Calu3 (cell line): ENCODE results near the gene PTPMT1. TPM values are rescaled to one million over a fixed set of nuclear protein-coding genes. Genes with fewer than 3 reads are reported as not detected.

ENCODE experiments used
- BruUV-seq: library from RNA; stranded (reverse); fragments of 400-500 nt; replicated peaks from 2 replicates; lab custom pipeline; 2021; lab: Mats Ljungman, UMichigan
- CTCF ChIA-PET: fragments of 300-600 bp; sonication (Branson Sonifier 250); formaldehyde crosslinking; loops from one replicate; lab custom pipeline; 2022; ENCODE audit warnings: antibody characterized with exemption; lab: Charles Lee
- DNase-seq: peaks from one replicate; pipeline ENCODE4 v3.0.0; 2022
- H3K27ac Mint-ChIP-seq: one replicate; pipeline ENCODE4 v1.8.0; 2022; ENCODE audit warnings: mixed read lengths; ENCODE audit not compliant: unreplicated experiment
- H3K27me3 Mint-ChIP-seq: one replicate; pipeline ENCODE4 v1.8.0; 2022; ENCODE audit warnings: mixed read lengths; ENCODE audit not compliant: unreplicated experiment
- H3K36me3 Mint-ChIP-seq: one replicate; pipeline ENCODE4 v1.8.0; 2022; ENCODE audit warnings: mild to moderate bottlenecking, moderate library complexity, mixed read lengths; ENCODE audit not compliant: insufficient read depth, unreplicated experiment
- H3K4me1 Mint-ChIP-seq: one replicate; pipeline ENCODE4 v1.8.0; 2022; ENCODE audit warnings: mild to moderate bottlenecking, low read depth, mixed read lengths; ENCODE audit not compliant: unreplicated experiment
- H3K4me3 Mint-ChIP-seq: one replicate; pipeline ENCODE4 v1.8.0; 2022; ENCODE audit warnings: mild to moderate bottlenecking, low read depth, moderate library complexity, mixed read lengths; ENCODE audit not compliant: unreplicated experiment
- H3K9me3 Mint-ChIP-seq: one replicate; pipeline ENCODE4 v1.8.0; 2022; ENCODE audit warnings: low read depth, mixed read lengths; ENCODE audit not compliant: unreplicated experiment
- intact Hi-C: fragments of 100-400 bp; cut with micrococcal nuclease; formaldehyde crosslinking; loops from one replicate; pipeline ENCODE4 v1.10.0; 2022; ENCODE audit not compliant: unreplicated experiment
- total RNA-seq: library from RNA; stranded (reverse); gene quantifications from 2 replicates; pipeline ENCODE4 v1.2.3, GENCODE V29; 2022
- TF ChIP-seq, protein P1 (sequence below): fragments of 200-600 bp; IDR thresholded peaks from one replicate; pipeline ENCODE4 v1.8.0; 2022; ENCODE audit warnings: antibody characterized with exemption; ENCODE audit not compliant: unreplicated experiment

Gene PTPMT1
- total RNA-seq, 1 experiment from 2014 or later: 49.7 TPM

- H3K9me3 Mint-ChIP-seq: no peaks in the 10 kb centered on the region
- H3K27ac Mint-ChIP-seq: no peak overlapping the region
- CTCF ChIA-PET: no interaction called here
- no TSS peak for BruUV-seq
- H3K4me3 Mint-ChIP-seq: no peak overlapping the region
- H3K36me3 Mint-ChIP-seq: peaks cover 6% of the 10 kb centered on the region
- no peak for DNase-seq
- no peaks in the 10 kb centered on the region for H3K4me1 Mint-ChIP-seq
- peaks cover 4% of the 10 kb centered on the region for H3K27me3 Mint-ChIP-seq
- TF ChIP-seq, protein P1, sequence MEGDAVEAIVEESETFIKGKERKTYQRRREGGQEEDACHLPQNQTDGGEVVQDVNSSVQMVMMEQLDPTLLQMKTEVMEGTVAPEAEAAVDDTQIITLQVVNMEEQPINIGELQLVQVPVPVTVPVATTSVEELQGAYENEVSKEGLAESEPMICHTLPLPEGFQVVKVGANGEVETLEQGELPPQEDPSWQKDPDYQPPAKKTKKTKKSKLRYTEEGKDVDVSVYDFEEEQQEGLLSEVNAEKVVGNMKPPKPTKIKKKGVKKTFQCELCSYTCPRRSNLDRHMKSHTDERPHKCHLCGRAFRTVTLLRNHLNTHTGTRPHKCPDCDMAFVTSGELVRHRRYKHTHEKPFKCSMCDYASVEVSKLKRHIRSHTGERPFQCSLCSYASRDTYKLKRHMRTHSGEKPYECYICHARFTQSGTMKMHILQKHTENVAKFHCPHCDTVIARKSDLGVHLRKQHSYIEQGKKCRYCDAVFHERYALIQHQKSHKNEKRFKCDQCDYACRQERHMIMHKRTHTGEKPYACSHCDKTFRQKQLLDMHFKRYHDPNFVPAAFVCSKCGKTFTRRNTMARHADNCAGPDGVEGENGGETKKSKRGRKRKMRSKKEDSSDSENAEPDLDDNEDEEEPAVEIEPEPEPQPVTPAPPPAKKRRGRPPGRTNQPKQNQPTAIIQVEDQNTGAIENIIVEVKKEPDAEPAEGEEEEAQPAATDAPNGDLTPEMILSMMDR: no peak
- intact Hi-C loops: no loop called here
Observed at GRCh38 chr11:47587039-47587716, 21.8 kb downstream of the PTPMT1 start.

DNA sequence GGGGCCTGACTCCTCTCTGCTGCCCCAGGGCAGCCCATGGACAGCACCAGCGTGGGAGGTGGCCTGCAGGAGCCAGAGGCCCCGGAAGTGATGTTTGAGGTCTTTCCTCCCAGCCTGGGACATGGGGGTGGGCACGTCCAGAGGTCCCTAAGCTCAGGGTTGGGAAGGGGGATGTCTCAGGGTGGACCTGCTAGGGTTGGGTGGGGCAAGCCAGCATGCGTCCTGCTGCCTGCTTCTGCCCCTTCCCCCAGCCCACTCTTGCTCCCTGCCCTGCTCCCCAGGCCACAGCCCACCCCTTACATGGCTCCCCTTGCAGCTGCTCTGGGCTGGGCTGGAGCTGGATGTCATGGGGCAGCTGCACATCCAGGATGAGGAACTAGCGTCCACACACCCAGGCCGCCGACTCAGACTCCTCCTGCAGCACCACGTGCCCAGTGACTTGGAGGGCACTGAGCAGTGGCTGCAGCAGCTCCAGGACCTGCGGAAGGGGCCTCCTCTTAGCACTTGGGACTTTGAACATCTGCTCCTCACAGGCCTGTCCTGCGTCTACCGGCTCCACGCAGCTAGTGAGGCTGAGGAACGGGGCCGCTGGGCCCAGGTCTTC, 22.4 kb downstream of the PTPMT1 start:
- Mint-ChIP-seq H3K4me1 (no peaks in the 10 kb centered on the region), H3K27me3 (peaks cover 10% of the 10 kb centered on the region), H3K27ac (no peak overlapping the region), H3K9me3 (no peaks in the 10 kb centered on the region), H3K4me3 (no peak overlapping the region), H3K36me3 (peaks cover 6% of the 10 kb centered on the region)
- TF ChIP-seq, protein P1: no peak
- intact Hi-C loops: no loop called here
- no TSS peak for BruUV-seq
- no peak for DNase-seq
- CTCF ChIA-PET: no interaction called here

DNA sequence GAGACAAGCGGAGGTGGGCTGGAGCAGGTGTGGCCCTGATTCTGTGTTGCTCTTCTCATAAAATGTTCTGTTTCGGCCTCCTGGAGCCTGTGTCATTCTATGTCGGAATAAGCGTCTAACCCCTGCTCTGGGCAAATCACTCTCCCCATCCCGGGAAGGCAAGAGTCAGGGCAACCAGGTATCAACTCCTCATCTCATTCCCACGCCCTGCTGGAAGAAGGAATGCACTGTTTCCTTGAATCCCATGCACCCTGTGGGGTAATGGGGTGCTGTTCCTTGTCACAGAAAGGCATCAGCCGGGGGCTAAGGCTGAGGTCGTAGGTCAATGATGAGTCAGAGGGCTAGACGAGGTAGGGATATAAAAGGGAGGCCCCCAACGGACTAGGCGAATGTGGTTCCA, 23.7 kb downstream of the PTPMT1 start:
- BruUV-seq: no TSS peak
- Mint-ChIP-seq H3K36me3 (peaks cover 2% of the 10 kb centered on the region), H3K9me3 (no peaks in the 10 kb centered on the region), H3K4me3 (no peak overlapping the region), H3K27ac (no peak overlapping the region), H3K4me1 (no peaks in the 10 kb centered on the region), H3K27me3 (peaks cover 23% of the 10 kb centered on the region)
- CTCF ChIA-PET: no interaction called here
- intact Hi-C loops: no loop called here
- no peak for DNase-seq
- TF ChIP-seq, protein P1: no peak

DNA sequence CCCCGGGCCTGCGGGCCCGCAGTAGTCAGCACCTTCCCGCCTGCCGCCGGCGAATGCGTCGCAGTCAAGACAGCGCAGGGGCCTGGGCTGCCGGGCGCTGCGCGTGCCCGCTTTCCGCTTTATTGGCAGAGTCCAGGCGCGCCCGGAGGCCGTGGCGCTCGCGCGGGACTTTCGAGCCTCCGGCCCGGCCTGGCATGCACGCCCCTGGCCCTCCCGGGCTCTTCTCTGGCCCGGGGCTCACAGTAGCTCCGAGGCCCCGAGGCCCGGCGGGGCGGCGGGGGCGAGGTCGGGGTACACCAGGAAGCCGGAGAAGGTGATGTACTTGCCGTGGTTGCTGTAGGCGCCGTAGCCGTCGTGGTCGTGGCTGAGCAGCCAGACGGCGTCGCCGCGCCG, 24.2 kb downstream of the PTPMT1 start:
- H3K4me1 Mint-ChIP-seq: no peaks in the 10 kb centered on the region
- TF ChIP-seq, protein P1: no peak
- CTCF ChIA-PET: no interaction called here
- H3K27me3 Mint-ChIP-seq: peaks cover 28% of the 10 kb centered on the region
- H3K36me3 Mint-ChIP-seq: no peaks in the 10 kb centered on the region
- intact Hi-C loops: no loop called here
- DNase-seq: no peak
- no peak overlapping the region for H3K27ac Mint-ChIP-seq
- H3K4me3 Mint-ChIP-seq: no peak overlapping the region
- no TSS peak for BruUV-seq
- no peaks in the 10 kb centered on the region for H3K9me3 Mint-ChIP-seq
